ENCODE data around the gene C16orf95.

DNA sequence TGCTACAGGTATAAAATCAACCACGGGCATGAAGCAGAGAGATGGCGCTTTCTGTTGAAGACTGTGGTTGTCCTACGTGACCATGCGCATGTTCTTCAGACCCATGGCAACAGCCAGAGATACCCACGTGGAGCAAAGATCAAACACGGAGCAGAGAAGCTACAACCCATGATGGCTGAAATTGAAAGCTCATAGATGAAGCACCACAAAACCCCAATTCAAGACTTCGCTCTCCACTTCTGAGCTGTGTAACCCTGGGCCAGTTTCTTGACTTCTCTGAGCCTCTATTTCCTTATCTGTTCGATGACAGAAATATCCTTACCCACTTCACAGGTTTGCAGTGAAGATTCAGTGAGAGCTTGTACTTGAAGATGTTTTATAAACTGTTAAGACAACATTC lies 49.6 kb downstream of the C16orf95 start:
- TF ChIP-seq FOXM1 (IDR thresholded peaks at IDR 0.05; ENCODE audit: borderline replicate concordance, low read depth) (no peak), YY1 (IDR thresholded peaks at IDR 0.05; ENCODE audit: low read depth) (no peak)
- TF ChIP-seq, protein P1, sequence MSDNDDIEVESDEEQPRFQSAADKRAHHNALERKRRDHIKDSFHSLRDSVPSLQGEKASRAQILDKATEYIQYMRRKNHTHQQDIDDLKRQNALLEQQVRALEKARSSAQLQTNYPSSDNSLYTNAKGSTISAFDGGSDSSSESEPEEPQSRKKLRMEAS (IDR thresholded peaks at IDR 0.05) = no peak

All from Ishikawa (cell line).